Left ventricle myocardium inferior (tissue), 1 donor: ENCODE measurements around the gene MYT1. TPM values are rescaled to one million over a fixed set of nuclear protein-coding genes. Genes with fewer than 3 reads are reported as not detected.

ENCODE experiments used
- DNase-seq: peaks from one replicate; pipeline ENCODE4 v3.0.0-alpha.2; 2020
- H3K27ac ChIP-seq: fragments of 200-600 bp; replicated peaks from 2 replicates; pipeline ENCODE4 v1.8.0; 2021
- H3K27me3 ChIP-seq: fragments of 200-600 bp; 2 replicates; pipeline ENCODE4 v1.8.0; 2021; ENCODE audit warnings: low read depth
- H3K36me3 ChIP-seq: fragments of 200-600 bp; 2 replicates; pipeline ENCODE4 v1.8.0; 2021
- H3K4me1 ChIP-seq: fragments of 200-600 bp; 2 replicates; pipeline ENCODE4 v1.8.0; 2021
- H3K4me3 ChIP-seq: fragments of 200-600 bp; 2 replicates; pipeline ENCODE4 v1.8.0; 2021; ENCODE audit warnings: mild to moderate bottlenecking, moderate library complexity
- H3K9me3 ChIP-seq: fragments of 200-600 bp; replicated peaks from 2 replicates; pipeline ENCODE4 v1.8.0; 2021
- CTCF ChIP-seq: fragments of 200-600 bp; IDR thresholded peaks from 2 replicates; pipeline ENCODE4 v1.8.0; 2021; ENCODE audit warnings: antibody characterized with exemption, mild to moderate bottlenecking, borderline replicate concordance
- intact Hi-C: fragments of 100-400 bp; cut with micrococcal nuclease; formaldehyde crosslinking; loops from one replicate; pipeline ENCODE4 v1.11.0; 2022
- total RNA-seq: library from RNA; stranded (reverse); fragmentation: NEBNext Ultra II Directional; extraction: Animal tissue kit (Norgen Biotek cat#: 25700); gene quantifications from one replicate; pipeline ENCODE4 v1.2.1, GENCODE V29; 2021
- donor health status: DM: no; HTN: yes; CAD: no; lungs with severe emphysema.

The MYT1 gene
- total RNA-seq, 1 donor from 2014 or later: 0.11 TPM

GRCh38 chr20:64180673-64181072 lies 16.4 kb downstream of the MYT1 start:
- no peak for DNase-seq
- Histone ChIP-seq H3K4me3 (no peak overlapping the region), H3K27me3 (peaks cover 29% of the 10 kb centered on the region), H3K36me3 (no peaks in the 10 kb centered on the region), H3K4me1 (no peaks in the 10 kb centered on the region), H3K9me3 (no peaks in the 10 kb centered on the region), H3K27ac (no peak overlapping the region)
- intact Hi-C loops: no loop called here
- TF ChIP-seq CTCF: no peak

GRCh38 chr20:64181391-64181790 lies 17.1 kb downstream of the MYT1 start:
- Histone ChIP-seq H3K4me1 (no peaks in the 10 kb centered on the region), H3K27me3 (peaks cover 28% of the 10 kb centered on the region)
- TF ChIP-seq CTCF: no peak

GRCh38 chr20:64182146-64182865 lies 18.1 kb downstream of the MYT1 start:
- no peaks in the 10 kb centered on the region for H3K4me1 ChIP-seq
- intact Hi-C loops: no loop called here
- no peaks in the 10 kb centered on the region for H3K9me3 ChIP-seq
- TF ChIP-seq CTCF: no peak
- H3K4me3 ChIP-seq: no peak overlapping the region
- no peak overlapping the region for H3K27ac ChIP-seq
- no peak for DNase-seq
- H3K27me3 ChIP-seq: peaks cover 22% of the 10 kb centered on the region
- H3K36me3 ChIP-seq: no peaks in the 10 kb centered on the region

More at GRCh38 chr20:64181391-64181790, 17.1 kb downstream of the MYT1 start:
- DNase-seq: no peak
- no peaks in the 10 kb centered on the region for H3K9me3 ChIP-seq
- intact Hi-C loops: no loop called here
- no peak overlapping the region for H3K27ac ChIP-seq
- H3K4me3 ChIP-seq: no peak overlapping the region
- H3K36me3 ChIP-seq: no peaks in the 10 kb centered on the region

GRCh38 chr20:64183313-64183712 lies 19.1 kb downstream of the MYT1 start:
- no peaks in the 10 kb centered on the region for H3K4me1 ChIP-seq
- H3K4me3 ChIP-seq: no peak overlapping the region
- H3K27ac ChIP-seq: no peak overlapping the region
- no peak for DNase-seq
- no peaks in the 10 kb centered on the region for H3K36me3 ChIP-seq
- intact Hi-C loops: no loop called here
- no peak for TF ChIP-seq CTCF
- peaks cover 13% of the 10 kb centered on the region for H3K27me3 ChIP-seq
- no peaks in the 10 kb centered on the region for H3K9me3 ChIP-seq

- Histone ChIP-seq H3K27ac (no peak overlapping the region), H3K9me3 (no peaks in the 10 kb centered on the region), H3K36me3 (no peaks in the 10 kb centered on the region), H3K27me3 (peaks cover 13% of the 10 kb centered on the region), H3K4me3 (no peak overlapping the region), H3K4me1 (peaks cover 12% of the 10 kb centered on the region)
- DNase-seq: no peak
- TF ChIP-seq CTCF: no peak
- intact Hi-C loops: no loop called here
These were observed 20.5 kb downstream of the MYT1 start for GRCh38 chr20:64184795-64185194.
